ENCODE measurements around the gene HPCAL4.

HPCAL4 gene

DNA sequence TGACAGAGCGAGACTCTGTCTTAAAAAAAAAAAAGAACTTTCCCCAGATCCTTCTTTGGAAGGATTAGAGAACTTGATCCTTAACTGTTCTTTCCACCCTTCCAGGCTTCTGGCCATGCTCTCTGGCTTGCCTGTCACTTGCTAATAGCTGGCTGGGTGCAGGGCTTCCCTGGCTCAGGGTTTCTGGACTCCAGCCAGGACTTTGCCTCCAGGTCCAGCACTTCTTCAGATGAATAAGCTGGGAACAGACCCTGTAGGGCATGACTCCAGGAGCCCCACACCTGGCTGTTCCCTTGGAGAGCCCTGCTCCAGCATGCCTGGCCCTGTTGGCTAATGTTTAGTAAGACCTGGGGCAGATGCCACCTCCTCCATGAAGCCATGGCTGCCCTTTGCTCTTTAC is 16.0 kb downstream of the HPCAL4 start:
- DNase-seq: peak in 1 of 2 experiments; percentile 20

DNA sequence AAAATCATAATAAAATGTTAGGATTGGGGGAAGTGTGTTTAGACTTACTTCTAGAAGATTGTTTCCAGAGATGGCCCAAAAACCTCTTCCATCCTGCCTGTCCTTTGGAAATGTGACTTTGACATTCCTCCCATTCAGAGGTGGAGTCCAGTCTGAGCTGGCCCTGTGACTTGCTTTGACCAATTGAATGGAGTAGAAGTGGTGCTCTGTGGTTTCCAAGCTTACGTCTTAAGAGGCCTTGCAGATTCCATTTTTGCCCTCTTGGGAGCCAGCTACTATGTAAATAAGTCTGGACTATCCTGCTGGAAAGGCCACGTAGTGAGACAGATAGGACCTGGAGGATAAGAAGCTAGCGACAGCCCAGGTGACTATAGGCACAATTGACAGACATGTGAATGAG is 18.0 kb downstream of the HPCAL4 start:
- DNase-seq: no peak

DNA sequence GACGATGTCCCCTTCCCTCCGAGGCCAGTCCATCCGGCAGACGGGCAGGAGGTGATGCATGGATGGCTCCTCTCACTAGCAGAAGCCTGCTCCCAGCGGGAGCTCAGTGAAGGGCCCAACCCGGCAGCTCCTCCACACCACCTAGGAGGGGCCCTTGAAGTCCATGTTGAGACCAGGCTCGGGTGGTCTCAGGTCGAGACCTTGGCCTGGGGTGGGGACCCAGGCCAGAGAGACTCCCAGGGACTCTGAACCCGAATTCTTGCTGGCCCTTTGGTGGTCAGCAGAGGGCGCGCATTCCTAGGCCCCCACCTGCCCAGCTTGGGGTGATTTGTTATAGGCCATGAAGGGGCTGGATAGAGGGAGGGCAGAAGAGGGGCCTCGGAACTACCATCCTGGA is 18.7 kb downstream of the HPCAL4 start:
- DNase-seq: peak in 1 of 2 experiments; percentile 56

DNA sequence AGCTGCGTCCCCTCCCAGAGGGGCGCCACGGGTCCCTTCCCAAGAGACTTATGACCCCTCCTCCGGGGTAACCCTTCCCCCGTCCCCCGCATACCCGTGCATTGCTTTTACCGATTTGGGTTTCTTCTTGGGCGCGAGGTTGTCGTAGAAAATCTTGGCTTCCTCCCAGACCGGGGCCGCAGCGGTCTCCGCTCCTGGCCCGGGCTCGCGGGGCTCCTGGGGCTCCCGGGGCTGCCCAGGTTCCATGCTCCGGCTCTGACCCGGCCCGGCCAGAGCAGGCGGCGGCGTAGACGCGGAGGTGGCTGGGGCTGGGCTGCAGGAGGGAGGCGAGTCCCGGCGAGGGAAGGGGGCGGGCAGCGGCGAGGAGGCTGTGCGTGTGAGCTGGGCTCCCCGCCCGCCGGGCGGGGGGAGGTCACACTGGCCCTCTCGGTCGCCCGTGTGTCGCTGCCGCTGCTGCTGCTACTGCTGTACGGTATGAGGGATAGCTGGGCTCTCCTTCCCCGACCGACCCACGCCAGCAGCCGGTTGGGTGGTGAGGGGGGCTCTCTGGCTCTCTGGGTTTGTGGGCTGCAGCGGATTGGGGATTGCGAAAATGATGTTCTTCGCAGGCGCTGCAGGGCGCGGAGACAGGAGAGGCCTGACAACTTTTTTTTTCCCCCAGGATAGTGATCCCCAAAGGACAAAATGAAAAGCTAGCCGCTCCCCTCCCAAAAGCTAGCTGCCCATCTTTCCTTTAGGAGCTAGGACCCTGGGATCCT is 19.3 kb downstream of the HPCAL4 start, which contains the start of gene NT5C1A:
Gene NT5C1A (minus strand): TSS at position 315 of the 758 bp plus-strand sequence. CDS start 69 bp downstream, at position 246.
- DNase-seq: no peak

DNA sequence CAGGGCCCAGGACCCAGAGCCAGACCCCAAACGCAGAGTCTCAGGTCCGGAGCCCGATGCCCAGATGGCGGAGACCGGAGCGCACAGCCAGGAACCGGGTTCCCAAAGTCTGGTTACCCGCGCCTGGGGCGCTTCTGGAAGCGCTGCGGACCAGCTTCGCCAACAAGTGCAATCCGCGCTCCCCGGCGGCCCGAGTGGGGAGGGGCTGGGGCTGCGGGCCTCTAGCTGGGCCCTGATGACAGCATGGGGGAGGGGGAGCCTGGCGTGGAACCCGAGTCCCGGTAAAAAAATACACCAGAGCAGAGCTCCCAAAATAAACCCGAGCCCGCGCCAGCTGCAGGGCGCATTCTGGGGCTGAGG is 19.8 kb downstream of the HPCAL4 start:
- DNase-seq: no peak

DNA sequence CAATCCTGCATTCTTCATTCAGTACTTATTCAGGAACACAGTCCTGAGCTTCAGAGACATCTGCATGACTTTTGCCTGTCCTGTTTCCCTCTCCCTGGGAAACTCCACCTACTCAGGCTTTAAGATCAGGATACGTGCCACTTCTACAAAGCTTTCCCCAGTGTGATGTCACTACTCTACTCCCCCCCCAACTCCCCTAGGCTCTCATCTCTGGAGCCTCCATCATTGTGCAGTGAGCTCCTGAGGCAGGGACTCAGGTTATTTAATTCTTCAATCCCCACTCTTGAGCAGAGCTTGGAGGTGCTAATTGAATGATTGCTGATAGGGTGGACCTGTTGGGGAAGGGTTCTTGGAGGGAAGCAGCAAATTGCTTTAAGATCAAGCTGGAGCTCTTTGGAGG is 20.5 kb downstream of the HPCAL4 start:
- DNase-seq: no peak

DNA sequence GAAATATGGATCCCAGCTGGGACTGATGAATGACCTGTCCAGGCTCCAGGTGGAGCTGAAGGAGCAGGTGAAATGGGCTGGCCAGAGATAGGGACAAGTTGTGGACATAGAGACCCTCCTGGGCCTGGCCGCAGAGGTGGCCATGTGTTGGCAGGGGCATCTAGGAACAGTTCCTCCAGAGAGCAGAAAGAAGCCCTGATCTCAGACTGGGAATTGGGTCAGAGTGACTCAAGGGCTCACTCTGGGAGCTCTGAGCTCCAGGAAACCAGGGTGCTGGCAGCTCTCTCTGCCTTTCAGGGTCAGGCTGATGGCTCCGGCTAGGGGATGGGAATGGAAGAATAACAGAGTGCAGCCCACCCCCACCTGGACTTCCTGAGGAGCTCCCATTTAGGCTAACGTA is 22.3 kb downstream of the HPCAL4 start:
- DNase-seq: no peak

DNA sequence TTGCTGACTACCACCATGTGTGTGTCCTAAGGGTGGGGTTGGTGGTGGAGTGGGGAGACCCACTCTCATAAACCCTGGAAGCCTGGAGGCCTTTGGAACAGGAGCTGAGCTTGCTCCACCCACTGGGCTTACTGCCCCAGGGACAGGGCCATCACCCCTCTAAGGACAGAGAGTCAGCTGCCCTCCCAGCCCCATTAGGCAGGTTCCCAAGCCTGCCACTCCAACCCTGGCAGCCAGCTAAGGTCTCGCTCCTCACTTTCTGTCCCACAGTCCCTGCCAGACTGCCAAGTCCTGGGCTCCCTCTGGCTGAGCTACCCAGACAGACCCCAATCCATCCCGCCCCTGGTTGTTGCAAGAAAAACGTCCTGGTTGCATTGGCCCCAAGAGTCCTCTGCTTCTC is 23.1 kb downstream of the HPCAL4 start:
- DNase-seq: no peak

DNA sequence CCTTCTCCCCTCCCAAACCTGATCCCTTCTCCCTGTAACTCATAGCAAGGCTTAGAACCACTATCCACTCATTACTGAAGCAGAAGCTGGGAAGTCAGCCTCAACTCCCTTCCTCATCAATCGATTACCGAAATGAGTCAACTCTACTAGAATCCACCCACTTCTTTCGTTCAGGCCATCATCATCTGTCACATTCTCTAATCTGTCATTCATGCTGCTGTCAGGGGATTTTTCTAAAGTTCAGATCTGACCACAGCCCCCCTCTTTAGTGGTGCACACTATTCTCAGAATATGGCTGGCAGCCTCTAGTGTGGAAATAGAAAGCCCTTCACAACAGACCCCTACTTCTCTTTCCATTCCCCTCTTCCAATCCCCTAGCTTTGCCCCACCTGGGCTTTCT is 24.5 kb downstream of the HPCAL4 start:
- no peak for DNase-seq

DNA sequence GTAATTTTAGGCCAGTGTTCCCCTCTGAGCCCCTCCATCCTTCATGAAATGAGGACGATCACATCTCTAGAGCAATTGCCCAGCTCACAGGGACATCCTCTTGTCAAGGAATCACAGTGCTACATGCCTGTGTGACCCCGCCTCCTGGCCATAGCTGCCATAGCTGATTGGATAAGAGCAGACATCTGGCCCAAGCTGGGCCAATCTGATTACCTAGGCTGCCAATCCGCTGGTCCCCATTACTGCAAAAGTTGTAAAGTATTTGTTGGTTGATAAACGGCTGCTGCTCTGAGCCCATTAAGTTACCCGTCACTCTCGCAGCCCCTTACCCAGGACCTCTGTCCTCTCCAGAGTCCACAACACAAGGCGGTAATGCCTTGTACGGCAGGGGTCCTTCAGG is 27.7 kb downstream of the HPCAL4 start:
- no peak for DNase-seq

DNA sequence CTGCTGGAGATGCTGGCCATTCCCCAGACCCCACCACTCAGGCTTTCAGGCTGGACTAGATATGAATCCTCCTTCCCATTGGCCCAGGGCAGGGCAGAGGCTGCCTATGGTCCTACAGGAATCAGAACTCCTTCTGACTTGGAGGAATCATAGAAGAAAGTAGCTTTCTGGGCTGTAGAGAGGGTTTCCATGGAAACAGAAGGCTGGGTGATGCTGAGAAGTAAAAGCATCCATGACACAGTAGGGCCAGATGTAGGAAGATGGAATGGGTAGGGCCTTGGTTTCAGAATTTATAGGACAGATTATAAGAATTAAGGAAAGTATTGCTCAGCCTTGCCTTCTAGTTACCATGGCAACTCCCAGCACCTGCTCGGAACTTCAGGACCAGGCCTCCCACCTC is 28.4 kb downstream of the HPCAL4 start:
- DNase-seq: no peak

DNA sequence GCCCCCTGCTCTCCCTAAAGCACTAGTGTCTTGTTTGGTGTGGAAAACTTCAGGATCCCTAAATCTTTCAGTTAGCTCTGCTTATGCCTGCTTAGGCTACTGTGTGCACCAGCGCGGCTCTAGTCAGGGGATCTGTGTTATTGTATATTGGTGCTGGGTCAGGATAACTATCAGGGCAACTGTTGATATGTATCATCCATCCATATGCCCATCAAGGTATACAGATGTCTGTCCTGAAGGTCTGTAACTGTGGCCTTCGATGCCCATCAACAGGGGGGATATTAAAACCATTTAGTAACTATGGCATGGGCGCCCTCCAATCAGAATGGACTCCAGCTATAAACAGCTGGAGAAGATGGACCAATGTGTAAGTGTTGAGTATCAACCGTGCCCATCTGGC is 31.7 kb downstream of the HPCAL4 start:
- DNase-seq: no peak

DNA sequence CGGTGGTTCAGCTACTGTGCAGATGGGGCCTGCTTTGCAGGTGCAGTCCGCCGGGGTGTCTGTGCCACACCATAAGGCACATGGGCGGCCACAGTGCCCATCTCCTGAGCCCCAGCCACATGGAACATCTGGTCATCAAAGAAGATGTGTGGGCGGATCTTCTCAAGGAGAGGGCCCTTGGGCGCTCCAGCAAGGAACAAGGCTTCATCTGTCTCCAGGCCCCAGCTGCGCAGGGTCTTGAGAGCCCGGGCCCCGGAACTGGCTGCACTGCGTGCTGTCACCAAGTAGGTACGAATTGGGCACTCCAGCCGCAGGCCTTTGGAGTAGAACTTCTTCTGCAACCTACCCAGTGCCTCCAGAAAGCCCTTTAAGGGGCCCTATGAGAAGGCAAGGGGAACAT is 32.1 kb downstream of the HPCAL4 start:
- no peak for DNase-seq

DNA sequence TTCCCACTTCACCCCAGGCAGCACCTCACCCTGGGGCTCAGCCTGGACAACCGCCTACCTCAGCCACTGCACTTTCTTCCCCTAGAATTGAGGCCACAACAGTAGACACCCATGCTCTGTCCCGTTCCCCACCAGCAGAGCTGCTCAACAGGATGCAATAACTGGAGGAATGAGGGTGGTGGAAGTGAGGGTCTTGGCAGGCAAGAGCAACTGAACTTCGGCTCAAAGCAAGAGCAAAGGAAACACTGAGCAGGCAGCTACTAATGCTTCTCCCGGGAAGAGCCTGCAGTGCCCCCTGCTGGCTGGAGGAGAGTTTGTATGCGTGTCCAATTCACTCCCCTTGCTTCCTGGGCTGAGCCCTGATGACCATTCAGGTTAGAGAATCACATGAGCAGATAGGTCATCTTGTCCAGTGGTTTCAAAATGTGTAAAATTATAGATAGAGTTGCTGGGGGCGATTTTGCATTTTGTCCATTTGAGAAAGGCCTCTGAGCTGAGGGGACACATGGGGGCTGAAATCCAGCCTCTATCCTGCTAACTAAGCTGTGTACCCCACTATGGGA is 33.2 kb downstream of the HPCAL4 start:
- no peak for DNase-seq

DNA sequence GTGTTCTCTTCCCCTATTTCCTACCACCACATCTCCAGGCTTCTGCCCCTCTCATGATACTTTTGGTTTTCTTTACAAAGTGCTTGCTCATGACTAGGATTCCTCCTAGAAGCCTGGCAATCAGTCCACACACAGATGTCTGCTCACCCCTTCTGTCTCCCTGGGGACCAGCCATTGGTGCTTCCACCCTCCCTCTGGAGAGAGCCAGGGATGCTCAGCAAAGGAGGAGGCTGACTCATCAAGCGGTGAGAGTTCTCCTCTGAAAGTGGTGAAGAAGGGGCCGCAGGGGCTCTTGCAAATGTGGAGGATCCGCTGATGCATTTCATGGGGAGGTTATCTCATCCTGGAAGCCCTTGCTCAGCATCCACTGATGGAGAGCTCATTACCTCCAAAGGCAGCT is 33.8 kb downstream of the HPCAL4 start:
- no peak for DNase-seq

DNA sequence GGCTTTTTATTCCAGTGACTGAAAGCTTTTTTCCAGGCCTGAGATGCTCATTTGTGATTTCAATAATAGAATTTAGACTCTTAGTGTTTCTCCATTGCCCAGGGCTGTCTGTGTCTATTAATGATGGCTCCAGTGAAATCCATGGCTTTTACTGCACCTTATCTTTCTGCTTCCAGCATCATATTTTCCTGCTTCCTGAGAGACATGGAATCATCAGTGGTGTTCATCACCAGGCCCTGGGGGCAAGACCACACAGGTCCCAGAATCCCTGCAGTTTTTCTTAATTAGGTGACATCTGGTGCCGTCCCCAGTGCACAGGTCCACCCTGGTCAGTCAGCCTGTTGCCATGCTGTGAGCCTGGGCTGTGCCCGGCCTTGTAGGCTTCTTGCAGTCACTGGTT is 34.8 kb downstream of the HPCAL4 start:
- DNase-seq: no peak

DNA sequence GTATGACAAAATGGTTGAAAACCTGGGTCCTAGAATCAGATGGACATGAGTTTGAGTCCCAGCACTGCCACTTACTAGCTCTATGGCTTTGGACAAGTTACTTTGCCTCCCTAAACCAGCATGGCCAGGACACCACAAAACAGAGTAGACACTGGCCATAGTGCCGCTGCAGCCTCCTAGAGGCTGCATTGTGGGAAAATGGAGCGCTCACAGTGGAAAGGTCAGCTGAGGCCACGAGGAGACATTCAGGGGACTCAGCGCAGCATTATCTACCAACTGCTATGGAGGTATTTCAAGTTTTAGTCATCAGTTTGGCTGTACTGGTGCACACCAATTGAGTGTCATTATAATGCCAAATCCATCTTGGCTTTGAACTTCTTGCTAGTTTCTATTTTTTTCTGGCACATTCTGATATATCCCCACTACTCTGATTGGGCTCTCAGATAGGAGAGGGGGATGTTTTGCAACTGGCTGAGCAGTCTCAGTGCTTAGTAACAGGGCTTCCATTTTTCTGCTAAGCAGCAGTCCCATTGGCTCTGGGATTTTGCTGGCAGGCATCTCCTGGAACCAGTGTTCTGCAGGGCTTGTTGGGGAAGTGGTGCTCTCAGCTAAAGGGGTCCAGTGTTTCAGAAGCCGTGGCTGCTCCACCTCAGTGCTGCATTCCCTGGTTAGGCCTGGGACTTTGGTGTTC is 35.5 kb downstream of the HPCAL4 start:
- no peak for DNase-seq

DNA sequence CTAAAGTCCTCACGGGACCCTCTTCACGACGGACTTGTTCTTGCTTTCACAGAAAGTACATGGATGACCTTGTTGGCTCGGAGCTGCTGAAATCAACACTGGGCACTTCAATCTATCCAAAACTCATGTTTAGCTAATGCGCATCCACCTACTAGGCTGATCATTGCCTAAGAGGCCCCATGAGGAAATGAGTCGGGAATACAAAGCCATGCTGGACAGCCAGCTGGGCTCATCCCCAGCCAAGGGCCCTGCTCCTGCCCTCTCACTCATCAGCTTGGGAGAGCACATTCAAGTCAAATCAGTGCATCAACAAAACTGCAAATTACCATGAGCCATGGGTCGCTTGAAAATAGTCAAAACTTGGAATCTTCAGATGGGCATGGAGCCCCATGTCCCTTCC is 36.9 kb downstream of the HPCAL4 start:
- no peak for DNase-seq

DNA sequence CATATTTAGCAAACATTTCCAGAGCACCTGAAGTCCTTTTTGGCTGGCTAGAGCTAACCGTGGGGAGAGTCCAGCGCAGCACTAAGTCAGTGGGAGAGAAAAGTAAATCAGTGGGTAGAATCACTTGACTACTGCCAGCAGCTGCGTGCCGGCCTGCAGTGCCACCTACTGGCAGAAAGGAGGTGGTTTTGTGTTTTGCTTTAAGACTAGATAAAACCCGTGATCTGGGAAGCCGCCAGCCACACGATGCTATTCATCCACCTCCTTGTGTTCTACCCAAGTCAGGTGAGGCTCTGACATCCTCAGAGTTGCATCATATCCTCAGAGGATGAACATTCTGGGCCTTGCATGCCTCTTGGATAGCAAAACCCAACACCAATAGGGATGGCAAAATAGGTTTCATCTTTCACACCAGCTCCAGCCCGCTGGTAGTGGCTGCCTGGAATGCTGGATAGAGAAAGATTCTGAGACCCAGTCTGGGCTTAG is 37.6 kb downstream of the HPCAL4 start:
- peak in 1 of 2 experiments; percentile 9 for DNase-seq

DNA sequence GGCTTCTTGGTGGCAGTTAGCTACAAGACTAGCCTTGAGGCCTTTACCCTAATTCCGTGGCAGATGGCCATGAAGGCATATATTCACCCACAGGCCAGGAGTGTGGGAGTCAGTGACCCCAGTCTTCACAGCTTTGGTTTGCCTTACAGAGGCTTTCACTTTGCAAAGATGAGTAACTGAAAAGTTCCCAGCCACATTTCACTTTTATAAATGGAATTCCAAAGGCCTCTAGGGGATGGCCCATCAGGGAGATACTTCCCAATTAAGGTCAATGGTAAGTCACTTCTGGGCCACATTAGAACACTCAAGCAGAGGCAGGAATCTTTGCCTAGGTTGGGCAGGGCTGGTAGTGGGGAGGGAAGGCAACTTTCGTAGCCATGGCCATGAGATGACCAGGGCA is 38.7 kb downstream of the HPCAL4 start:
- no peak for DNase-seq

DNA sequence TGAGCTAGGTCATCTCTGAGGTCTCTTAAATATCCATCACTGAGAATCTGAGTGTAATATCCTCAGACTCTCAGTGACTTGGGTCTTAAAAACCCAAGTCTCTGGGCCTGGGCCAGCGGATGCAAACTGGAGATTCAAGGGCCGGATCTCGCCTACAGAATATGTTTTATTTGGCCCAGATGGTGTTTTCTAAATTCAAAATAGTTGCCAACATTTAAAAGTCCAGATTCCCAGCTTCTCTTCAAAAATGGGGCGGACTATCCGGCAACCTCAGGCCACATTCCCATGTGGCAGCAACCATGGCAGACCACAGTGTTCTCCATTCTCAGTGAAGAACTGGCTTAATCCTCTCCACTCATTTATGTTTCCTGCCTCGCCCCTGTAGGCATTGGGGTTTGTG is 39.1 kb downstream of the HPCAL4 start:
- DNase-seq: no peak

DNA sequence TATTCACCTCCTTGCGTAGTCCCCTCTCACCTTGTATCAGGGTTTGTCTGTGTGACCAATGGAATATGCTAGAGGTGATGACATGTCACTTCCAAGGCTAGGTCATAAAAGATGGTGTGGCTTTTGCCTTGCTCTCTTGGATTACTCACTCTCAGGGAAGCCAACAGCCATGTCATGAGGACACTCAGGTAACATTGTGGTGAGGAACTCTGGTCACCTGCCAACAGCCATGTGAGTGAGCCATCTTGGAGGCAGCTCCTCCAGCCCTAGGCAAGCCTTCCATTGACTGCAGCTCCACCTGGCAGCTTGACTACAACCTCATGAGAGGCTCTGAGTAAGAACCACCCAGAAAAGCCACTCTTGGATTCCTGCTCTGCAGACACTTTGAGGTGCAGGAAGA is 40.8 kb downstream of the HPCAL4 start:
- no peak for DNase-seq

DNA sequence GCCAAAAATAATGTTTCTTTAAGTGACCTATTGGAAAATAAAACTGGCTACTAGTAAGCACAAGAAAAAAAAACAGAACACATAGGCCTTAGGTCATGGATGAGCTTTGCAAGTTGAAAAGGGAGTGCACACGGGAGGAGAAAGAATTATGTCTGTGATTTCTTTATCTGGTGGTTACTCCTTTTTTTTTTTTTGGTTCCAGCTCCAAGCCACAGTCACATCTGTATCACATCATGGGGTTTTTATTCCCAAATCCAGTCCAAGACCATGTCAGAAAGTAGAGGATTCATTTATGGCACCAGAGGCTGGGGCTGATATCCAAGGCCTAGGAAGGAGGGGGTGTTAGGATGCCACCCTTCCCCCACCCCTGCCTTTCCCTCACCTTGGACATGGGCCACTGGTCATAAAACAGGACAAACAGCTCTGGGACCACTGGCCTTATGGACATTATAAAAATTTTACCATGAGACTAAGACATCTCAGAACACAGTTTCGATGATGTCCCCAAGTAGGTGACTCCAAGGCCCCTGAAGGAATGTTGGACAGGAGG is 41.5 kb downstream of the HPCAL4 start:
- DNase-seq: no peak

DNA sequence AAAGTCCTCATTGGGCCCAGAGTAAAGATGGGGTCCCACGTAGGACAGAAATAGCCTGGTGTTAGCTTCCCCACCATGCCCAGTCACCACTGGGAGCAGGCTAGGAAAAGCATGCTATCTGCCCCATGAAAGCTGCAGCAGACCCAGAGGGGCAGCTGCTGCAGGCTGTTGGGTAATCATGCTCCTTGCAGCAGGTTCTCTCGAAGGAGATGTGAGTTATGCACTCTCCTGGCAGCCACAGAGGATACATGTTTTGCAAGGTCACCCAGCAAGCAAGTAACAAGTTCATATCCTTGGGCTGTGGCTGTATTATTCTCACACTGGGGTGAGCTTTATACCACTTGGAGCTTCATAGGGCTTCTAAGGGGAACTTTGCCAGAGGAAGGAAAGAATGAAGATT is 42.7 kb downstream of the HPCAL4 start:
- no peak for DNase-seq
